Stimulated activated CD4-positive, alpha-beta T cell treated with anti-CD3 and anti-CD28 coated beads, Interleukin-4, amount 100 ng/mL, for 1 hour (primary cell): ENCODE results near the gene VPS26B.
A peak's percentile ranks its signal among the peaks of the same experiment; 100 is the strongest.
"Not testable (repeated sequence)": the region's sequence is repeated elsewhere in the genome, so short reads cannot be mapped to it uniquely, and the experiment has no call there.

Source experiments
- DNase-seq: peaks from one replicate; pipeline ENCODE4 v3.0.0-alpha.2; 2020

The VPS26B gene

DNA sequence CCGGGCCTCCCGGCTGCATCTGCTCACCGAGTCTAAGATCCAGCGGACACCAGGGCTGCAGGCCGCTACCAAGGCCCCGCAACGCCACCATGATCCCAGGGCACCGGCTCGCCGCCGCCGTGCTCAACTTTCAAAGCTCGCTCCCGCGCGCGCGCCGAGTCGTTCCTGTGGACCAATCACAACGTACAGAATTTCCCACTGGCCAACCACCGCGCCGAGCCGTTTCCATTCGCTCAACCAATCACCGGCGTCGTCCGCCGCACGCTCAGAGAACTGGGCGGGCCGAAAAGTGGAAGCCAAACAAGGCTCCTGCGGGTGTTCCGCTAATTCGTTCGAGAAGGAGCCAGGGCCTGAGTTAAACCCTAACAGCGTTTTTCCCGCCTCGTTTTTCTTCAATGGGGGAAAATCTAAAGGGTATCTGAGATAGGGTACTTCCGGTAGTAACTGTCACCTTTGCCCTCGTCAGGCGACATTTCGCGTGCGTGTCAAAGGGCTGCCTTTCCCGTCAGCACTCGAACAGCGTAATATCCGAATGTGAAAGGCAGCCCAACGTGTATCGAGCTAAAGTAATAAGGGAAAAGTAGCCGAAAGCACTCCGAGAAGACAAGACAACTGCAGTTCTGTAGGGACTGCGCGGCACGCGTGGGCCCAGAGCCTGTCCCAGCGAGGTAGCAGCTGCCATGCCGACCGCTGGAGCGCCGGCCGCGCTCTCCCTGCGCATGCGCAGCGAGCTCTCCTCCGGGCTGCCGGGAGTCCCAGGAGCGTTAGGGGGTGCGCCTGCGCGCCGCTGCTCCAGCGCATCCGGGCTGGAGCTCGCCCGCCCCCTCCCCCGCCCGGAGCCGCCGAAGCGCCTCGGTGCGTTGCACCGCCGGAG lies at the start of gene VPS26B, which contains the start of gene NCAPD3:
Gene VPS26B, plus strand, starts transcription at position 836 of the 874 bp plus-strand sequence. CDS start 452 bp downstream, outside the sequence.
Gene NCAPD3, minus strand, starts transcription at position 132 of the 874 bp plus-strand sequence. Its CDS starts 41 bp downstream, at position 91.
- peak; percentile 97 for DNase-seq

DNA sequence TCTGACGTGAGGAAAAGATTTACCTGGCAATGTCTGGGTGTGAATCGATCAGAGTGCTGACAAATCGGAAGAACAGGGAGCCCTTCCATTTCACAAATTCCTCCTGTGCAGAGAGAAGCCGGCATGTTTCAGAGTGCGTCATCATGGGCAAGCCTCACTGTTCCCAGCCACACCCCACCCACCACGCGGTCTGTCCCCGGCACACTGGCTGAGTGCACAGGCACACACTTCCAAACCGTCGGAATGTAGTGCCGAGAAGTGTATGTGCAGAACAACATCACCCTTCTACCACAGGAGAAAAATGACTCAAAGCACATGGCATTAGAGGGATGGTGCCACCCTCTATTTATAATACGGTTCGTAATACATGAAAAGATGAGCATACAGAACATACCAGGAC lies 48.2 kb upstream of the VPS26B start:
- no peak for DNase-seq

DNA sequence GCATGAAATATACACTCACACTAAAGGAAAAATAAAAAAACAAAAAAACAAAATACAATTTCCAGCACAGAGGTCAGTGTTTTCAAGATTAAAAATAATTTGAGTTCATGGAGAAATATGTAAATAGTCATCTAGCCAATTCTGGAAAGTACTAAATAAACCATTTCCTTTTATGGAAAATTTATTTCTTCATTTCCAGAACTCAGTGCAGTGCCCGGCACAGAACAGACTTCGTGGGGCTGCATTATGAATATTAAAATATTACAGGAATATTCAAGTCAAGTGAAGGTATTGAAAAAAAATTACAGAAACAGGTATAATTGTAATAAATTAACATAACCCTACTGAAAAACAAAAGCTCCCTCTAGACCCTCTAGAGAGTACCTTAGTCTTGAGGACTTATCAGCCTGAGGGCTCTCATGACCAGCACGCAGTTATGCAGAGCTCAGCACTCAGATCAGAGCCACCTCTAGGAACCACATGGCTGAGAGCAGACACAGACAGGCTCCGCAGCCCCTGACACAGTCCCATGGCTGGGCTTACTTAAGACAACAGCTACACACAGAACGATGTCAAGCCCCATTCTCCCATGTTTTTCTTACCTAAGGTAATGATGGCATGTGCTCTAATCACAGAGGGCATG lies 46.3 kb upstream of the VPS26B start:
- DNase-seq = no peak

DNA sequence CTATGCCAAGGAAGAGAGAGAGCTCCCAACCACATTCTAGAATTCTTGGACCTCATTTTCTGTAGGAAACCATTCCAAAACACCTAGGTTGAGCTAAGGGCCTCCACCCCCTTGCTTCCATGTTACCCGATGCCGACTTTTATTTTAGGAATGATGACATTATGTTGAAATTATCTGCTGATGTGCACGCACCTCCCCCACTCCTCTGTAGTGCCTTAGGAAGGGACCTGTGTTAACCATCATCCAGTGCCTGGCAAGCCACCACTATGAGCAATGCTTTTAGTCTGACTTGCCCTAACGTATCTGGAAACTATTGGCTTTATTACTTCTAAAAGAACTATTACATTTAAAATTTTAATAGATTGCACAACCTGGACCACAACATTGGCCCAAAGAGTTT lies 42.8 kb upstream of the VPS26B start:
- no peak for DNase-seq

DNA sequence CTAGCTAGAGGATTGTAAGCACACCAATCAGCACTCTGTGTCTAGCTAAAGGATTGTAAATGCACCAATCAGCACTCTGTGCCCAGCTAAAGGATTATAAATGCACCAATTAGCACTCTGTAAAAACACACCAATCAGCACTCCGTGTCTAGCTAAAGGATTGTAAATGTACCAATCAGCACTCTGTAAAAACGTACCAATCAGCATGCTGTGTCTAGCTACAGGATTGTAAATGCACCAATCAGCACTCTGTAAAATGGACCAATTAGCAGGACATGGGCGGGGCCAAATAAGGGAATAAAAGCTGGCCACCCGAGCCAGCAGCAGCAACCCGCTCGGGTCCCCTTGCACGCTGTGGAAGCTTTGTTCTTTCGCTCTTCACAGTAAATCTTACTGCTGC lies 36.4 kb upstream of the VPS26B start:
- not testable (repeated sequence) for DNase-seq

DNA sequence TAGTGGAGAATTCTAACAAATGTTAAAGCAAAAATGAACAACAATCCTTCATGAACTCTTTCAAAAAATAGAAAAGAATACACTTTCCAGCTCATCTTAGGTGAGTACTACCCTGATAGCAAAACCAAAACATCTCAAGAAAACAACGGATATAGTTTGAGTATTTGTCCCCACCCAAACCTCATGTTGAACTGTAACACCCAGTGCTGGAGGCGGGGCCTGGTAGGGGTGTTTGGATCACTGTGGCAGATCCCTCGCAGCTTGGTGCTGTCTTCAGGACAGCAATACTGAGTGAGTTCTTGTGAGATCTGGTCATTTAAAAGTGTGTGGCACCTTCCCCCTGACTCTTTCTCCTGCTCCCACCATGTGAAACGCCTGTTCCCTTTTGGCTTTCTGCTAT lies 27.7 kb upstream of the VPS26B start:
- DNase-seq = no peak

DNA sequence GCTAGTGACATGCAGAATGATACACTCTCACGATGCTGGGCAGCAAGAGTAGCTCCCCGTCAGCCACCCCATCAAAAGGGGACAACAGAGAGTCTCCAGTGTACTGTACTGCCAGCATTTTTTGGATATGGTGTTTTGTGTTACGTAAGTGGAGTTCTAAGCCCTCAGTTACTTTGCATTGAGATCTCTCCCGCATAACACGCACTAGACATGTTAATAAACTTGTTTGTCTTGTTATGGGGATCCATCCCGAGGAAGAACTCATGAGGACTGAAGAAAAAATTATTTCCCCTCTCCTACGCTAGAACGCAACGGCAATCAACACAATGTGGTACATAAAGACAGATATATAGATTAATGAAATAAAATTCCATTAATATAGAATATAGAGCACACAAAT lies 24.9 kb upstream of the VPS26B start:
- no peak for DNase-seq

DNA sequence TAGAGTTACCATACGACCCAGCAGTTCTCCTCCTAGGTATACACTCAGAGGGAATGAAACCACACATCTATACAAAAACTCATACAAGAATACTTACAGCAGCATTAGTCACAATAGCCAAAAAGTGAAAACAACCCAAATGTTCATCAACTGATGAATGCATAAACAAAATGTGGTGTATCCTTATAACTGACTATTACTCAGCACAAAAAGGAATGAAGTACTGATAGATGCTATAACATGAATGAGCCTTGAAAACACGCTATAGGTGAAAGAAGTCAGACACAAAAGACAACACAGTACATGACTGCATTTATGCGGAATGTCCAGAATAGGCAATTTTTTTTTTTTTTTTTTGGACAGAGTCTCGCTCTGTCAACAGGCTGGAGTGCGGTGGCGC lies 23.8 kb upstream of the VPS26B start:
- DNase-seq = no peak

DNA sequence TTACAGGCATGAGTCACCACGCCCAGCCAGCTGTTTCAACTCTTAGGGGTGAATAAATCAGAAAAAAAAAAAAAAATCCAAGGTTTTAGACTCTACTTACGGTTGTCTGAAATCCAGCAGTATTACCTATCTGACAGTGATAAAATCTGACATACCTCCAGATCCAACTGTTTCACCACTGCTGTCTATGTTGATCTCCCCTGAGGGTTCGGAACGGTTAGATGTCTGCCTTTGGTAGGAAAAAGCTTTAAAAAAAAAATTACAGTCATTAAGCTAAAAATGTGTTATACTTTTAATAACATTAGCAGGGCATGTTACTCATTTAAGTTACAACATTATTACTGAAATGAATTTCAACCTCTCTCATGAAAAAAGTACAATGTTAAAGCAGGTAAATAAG lies 21.8 kb upstream of the VPS26B start:
- no peak for DNase-seq

DNA sequence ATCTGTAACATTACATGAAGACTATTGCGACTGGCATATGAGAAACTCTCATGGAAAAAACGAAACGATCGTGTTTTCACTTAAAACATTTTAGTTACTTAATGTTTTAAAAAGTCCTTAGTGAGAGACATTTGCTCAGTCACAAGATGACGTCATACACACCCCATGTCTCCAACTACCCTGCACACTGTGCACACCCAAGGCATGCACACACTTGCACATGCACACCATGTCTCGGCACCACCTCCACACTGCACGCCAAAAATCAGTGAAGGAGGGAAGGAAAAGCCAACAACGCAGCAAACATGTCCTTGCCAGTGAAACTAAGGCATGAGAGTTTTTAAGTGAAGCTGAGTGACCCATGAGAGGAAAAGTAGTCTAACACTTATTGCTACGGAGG lies 18.7 kb upstream of the VPS26B start:
- DNase-seq = no peak

DNA sequence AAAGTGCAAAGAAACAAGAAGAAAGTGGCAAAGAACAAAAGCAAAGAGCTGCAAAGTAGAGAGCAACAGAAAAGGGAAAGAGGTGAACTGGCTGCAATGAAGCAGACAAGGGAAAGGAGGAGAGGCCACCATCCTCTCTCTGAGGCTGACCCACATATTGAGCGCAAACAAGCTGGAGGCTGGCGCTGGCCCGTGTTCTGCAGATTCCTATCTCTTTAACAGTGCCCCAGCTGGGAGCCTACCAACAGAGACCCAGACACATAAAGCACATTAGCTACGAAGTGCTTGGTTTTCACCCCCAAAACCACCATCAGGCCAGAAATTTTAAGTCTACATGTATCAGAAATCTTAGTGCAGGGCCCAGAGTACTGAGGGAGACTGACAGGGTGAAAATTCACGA lies 18.3 kb upstream of the VPS26B start:
- no peak for DNase-seq

DNA sequence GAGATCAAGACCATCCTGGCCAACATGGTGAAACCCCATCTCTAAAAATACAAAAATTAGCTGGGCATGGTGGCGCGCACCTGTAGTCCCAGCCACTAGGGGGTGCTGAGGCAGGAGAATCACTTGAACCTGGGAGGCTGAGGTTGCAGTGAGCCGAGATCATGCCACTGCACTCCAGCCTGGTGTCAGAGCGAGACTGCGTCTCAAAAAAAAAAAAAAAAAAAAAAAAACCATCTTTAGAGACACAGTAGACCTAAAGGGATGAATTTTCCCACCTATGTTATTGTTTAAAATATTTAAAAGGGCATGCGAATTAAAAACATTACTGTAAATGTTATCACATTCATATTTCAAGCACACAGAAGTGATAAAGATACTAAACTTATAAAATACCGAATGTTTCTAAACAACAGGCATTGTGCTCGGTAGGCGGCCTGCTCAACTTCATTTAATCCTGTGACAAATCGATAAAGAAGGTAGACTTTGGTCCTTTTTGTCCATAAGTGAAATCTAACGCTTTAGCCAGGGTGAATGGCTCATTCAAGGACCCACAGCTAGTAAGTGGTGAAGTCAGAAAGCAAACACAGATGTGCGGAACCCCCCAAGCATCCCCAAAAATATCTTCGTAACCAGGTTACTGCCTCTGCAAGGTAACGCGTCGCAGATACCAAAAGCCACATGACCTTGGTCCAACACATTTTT lies 16.8 kb upstream of the VPS26B start:
- peak; percentile 61 for DNase-seq

DNA sequence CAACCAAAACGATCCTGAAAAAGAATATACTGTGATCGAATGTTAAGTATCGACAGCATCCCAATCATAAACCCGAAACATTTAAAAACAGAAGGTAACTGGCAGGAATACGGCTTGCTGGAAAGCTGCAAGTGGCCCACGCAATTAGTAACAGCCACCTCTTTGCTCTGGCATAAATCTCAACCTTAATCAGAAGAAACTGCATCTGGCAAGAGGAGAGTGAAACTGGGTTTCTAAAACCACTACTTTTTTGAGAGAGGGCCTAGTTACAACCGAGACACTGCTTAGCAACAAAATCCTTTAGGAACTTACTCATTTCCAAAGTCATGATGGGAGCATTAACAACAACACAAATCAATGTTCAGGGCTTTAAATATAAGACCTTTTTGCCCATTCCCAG lies 8.6 kb upstream of the VPS26B start:
- DNase-seq = no peak

DNA sequence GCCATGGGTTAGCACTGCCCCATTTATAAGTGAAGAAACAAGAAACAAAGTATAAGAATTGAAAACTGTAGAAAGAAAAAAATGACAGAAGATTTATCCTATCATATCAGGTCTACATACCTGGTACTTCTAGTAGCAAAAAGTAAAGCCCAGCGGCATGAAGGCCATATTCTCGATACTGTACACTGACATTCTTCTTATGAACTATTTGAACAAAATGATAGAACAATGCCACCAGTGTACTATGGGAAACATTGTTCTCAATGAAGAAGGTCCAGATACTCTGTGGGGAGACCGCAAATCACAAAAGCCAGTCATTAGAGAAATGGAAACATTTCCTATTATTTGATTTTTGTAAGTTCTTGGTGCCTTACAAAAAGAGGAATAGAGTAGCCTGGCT lies 7.7 kb upstream of the VPS26B start:
- DNase-seq = no peak

DNA sequence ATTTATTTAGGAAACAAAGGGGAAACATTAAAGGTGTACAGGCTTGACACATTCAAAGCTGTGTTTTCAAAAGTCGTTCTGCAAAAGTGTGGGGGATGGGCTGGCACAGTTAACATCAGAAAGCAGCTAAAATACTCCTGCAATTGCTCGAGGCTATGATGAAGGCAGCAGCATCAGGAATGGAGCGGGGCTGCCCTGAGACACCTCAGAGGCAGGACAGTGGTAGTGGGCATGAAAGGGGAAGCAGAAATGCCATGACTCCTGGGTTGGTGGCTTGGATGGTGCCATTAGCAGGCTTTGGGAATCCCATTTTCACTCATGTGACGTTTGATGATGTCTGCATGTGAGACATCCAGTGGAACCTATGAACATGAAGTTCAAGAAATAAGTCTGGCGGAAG lies 1.4 kb upstream of the VPS26B start:
- DNase-seq = no peak

DNA sequence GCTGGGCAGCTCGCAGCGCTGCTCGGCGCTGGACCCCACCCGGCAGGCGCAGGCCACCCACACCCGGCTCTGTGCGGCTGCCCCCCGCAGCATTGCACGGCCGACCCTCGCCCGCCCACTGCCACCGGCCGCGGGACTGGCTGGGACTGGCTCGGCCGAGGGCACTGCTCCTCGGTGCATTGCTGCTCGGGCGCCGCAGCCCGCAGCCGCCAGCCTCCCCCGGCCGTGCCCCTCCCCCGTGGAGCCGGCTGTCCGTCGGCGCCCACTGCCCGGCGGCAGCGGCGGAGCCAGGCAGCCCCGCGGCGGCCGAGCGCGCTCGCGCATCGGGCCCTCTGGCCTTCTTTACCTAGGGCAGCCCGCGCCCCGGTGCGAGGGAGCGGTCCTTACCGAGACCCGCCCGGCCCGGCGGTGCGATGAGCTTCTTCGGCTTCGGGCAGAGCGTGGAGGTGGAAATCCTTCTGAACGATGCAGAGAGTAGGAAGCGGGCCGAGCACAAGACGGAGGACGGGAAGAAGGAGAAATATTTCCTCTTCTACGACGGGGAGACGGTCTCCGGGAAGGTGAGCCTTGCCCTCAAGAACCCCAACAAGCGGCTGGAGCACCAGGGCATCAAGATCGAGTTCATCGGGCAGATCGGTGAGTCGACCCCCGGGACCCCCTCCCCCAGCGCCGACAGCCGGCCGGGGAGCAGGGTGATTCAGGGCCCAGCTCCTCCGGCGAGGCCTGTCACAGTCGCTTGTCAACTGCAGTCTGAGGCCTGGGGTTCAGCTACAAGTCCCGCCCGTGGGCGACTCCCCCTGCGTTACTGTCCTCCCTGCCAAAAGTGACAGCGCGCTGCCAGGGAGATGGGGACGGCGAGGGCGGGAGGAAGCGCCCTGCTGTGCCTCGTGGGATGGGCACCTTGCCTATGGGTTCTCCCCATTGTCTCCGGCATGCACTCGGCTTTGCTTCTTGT lies 516 bp downstream of the VPS26B start:
- peak; percentile 67 for DNase-seq

DNA sequence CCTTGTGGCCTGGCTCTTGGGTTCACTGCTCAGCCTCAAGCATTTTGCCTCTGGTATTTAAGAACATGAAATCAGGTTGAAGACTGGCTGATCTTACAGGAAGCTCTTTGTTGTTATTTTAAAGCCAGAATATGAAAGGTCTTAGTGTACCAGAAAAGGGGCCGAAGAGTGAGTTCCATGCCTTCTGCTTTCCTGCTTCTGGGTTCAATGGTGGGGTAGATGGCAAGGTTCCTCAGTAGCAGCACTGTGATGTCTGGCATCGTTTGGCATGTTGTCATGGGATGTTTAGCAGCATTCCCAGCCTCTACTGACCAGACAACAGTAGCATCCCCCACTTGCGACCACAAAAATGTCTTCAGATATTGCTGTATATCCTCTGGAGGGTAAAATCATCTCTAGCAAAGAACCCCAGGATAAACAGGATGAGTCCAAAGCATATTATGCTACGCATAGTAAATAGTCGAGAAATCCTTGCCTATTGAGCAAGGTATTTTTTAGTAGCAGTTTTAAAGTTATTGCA lies 2.4 kb downstream of the VPS26B start:
- DNase-seq = no peak

DNA sequence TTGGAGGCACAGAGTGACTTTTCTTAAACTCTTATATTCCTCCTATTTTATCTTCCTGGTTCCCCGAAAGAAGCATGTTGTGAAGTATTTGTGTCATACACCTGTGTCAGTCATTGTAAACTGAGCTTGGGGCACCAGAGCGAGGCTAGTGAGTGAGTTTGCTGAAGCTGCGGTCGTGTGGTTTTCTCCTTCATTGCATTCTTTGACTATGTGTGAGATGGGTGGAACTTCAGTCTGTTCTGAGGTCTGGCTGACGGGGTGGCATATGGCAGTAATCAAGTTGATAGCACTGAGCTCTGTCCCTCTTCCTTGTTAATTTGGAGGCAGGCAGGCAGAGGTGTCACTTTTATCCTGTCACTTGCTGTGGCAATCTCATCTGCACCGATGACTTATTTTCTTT lies 4.2 kb downstream of the VPS26B start:
- no peak for DNase-seq

DNA sequence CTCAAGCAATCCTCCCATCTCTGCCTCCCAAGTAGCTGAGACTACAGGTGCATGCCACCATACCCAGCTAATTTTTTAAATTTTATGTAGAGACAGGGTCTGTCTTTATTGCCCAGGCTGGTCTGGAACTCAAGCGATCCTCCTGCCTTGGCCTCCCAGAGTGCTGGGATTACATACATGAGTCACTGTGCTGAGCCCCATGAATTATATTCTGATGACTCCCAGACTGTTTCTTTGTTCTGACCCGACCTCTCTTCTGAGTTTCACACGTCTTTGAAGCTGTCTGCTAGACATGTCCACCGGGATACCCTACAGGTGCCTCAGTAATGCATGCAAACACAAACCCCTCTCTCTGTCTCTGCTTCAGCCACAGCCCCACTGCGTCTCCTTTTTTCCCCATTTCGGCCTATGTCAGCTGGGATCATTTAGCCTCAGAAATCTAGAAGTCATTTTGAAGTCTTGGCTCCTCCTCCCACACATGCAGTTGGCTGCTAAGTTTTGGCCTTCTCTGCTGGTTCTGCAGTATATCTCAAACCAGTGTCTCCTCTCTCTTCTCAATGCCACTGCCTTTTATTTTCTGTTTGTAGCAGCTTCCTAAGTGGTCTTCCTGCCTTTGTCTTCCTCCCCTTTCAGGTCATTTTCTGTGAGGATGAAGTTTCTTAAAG lies 4.8 kb downstream of the VPS26B start:
- DNase-seq = no peak

DNA sequence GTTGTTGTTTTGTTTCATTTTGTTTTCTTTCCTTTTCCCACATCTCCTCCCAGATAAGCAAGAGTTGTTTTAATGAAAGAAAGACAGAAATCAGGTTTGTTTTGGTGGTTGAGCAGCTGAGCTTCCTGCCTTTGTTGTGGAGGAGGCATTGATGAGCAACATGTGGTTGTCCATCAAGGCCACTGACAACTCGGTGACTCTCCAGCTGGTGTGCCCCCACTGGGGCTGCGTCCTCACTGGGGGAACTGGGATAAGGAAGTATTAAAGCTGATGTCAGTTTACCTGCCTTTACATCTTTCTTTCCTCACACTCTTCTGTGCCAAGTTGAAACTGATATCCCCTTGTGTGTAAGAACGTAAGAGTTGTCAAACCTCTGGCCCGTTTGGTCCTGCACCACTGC lies 5.9 kb downstream of the VPS26B start:
- no peak for DNase-seq

DNA sequence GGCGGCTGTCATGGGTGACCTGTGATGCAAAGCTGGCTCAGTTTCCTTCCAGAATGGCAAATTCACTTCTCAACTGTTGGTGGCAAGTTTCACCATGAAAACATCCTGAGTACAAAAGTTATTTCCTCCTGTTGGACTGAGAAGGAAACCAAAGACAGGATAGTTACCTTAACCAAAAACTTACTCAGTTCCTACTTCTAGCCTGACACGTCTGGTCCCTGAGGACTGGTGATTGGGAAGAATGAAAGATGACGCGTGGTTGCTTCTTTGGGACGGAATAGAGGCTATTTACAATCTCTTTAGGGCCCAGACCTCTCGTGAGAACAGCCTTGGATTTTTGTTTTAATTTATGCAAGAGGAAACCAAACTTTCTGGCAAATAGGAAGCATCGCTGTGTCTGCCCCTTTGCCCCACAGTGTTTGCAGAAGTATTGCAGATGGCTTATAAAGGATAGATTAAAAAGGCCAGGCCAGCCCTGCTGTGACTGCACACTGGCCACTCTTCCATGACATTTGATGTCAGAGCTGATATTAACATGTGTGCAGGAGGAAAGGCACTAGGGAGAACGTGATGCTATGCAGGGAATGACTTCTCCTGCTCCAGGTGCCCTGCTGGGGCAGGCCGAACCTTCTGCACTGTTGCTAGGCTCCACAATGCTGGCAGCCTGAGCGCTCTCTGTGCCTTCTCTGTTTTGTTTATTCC lies 7.6 kb downstream of the VPS26B start:
- DNase-seq = no peak
